Activated CD8-positive, alpha-beta T cell treated with anti-CD3 and anti-CD28 coated beads, Interleukin-2, amount 10 ng/mL, durations not matched to agents 7 days and 5 days (primary cell): ENCODE results near the gene CYP2E1. TPM values are rescaled to one million over a fixed set of nuclear protein-coding genes. Genes with fewer than 3 reads are reported as not detected.
"Not testable (repeated sequence)": the region's sequence is repeated elsewhere in the genome, so short reads cannot be mapped to it uniquely, and the experiment has no call there.

Source experiments
- ATAC-seq: fragments of 150-1000 bp; cut with Tn5 transposase; one replicate; pipeline ENCODE4 v1.10.0; 2021; ENCODE audit warnings: moderate library complexity
- CTCF ChIA-PET: fragments of 350-600 bp; sonication (Branson Sonifier 250); formaldehyde crosslinking; loops from one replicate; lab custom pipeline; 2021; ENCODE audit warnings: antibody characterized with exemption; lab: Charles Lee
- POLR2A ChIA-PET: fragments of 350-600 bp; sonication (Branson Sonifier 250); formaldehyde crosslinking; loops from one replicate; lab custom pipeline; 2021; ENCODE audit warnings: antibody characterized with exemption; lab: Charles Lee
- DNase-seq: peaks from one replicate; pipeline ENCODE4 v3.0.0-alpha.2; 2020
- H3K27ac Mint-ChIP-seq: one replicate; pipeline ENCODE4 v1.8.0; 2021; ENCODE audit warnings: mild to moderate bottlenecking, mixed read lengths
- H3K27me3 Mint-ChIP-seq: one replicate; pipeline ENCODE4 v1.8.0; 2021; ENCODE audit warnings: low read depth, mixed read lengths
- H3K36me3 Mint-ChIP-seq: one replicate; pipeline ENCODE4 v1.8.0; 2021; ENCODE audit warnings: low read depth, mixed read lengths
- H3K4me1 Mint-ChIP-seq: one replicate; pipeline ENCODE4 v1.8.0; 2021; ENCODE audit warnings: low read depth, mixed read lengths
- H3K4me3 Mint-ChIP-seq: one replicate; pipeline ENCODE4 v1.8.0; 2021; ENCODE audit warnings: mild to moderate bottlenecking, mixed read lengths
- H3K9me3 Mint-ChIP-seq: one replicate; pipeline ENCODE4 v1.8.0; 2022; ENCODE audit warnings: mixed read lengths; ENCODE audit not compliant: insufficient read depth
- total RNA-seq, 2 experiments: library from RNA; stranded (reverse); gene quantifications; one replicate each; pipeline ENCODE4 v1.2.3, GENCODE V29; 2021

CYP2E1 gene
- total RNA-seq, 2 experiments from 2014 or later = 0.13 TPM; not detected in 1

DNA sequence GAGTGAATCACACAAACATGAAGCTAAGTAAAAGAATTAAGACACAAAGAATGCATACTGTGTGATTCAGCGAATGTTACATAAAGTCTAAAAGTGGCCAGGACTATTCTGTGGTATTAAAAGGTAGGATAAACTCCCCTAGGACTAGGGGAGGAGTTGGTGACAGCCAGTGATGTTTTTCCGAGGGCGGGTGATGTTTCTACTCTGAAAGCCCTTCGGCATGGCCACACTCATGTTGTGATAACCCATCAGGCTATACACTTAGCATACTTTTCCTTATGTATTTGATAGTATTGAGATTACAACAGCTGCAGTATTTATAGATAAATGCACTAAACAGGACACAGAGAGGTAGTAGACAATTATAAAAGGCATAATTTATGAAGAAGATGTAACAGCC is 15.8 kb upstream of the CYP2E1 start:
- POLR2A ChIA-PET = no interaction called here
- peaks cover 40% of the 10 kb centered on the region for H3K27me3 Mint-ChIP-seq

DNA sequence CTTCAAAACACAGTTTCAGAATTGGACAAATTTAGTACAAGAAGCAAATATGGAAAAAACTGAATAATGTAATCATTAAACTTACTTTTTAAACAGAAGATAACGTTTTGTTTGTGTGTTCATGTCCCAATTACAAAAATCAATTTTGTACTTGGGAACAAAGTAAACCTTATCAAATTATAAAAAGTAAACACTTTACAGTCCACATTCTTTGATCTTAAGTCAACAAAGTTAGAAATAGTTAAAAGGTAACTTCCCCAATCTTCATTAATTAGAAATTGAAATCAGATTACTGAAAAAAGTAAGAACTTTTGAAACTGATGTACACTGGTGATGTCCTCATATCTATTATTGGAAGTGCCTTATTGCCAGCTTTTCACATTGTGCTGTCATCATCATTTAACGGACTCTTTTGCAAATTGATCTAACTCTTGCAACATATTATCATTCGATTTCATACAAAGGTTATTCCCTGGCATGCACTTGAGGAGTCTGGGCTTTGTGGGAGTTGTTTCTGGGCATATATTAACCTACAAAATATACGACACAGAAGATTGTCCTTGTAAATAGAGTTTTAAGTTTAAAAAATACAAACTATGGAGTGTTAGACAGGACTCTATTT is 15.1 kb upstream of the CYP2E1 start:
- CTCF ChIA-PET = no interaction called here
- POLR2A ChIA-PET = no interaction called here
- ATAC-seq (no peak), DNase-seq (no peak)
- Mint-ChIP-seq H3K4me1 (no peaks in the 10 kb centered on the region), H3K36me3 (no peaks in the 10 kb centered on the region), H3K4me3 (no peak overlapping the region), H3K27ac (no peak overlapping the region), H3K27me3 (peaks cover 42% of the 10 kb centered on the region), H3K9me3 (peaks cover 10% of the 10 kb centered on the region)

More for the DNA sequence above, 15.8 kb upstream of the CYP2E1 start:
- Mint-ChIP-seq H3K27ac (no peak overlapping the region), H3K36me3 (no peaks in the 10 kb centered on the region), H3K4me3 (no peak overlapping the region), H3K9me3 (peaks cover 10% of the 10 kb centered on the region), H3K4me1 (no peaks in the 10 kb centered on the region)
- CTCF ChIA-PET = no interaction called here
- no peak for ATAC-seq
- DNase-seq = no peak

DNA sequence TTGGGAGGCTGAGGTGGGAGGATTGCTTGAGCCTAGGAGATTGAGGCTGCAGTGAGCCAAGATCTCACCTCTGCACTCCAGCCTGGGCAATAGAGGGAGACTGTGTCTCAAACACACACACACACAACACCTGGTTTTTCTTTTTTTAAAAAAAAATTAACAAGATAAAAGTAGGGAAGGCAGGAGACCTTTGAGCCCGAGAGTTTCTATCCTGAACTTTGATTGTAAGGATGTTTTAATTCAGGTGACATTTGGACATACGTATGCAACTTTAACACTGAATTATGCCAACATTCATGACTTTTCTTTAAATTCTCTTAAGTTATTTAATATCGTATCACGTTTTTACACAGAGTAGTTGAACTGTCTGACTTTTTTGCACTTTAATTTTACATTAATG is 11.7 kb upstream of the CYP2E1 start:
- H3K27me3 Mint-ChIP-seq = peaks cover 40% of the 10 kb centered on the region
- ATAC-seq (no peak), DNase-seq (no peak)
- H3K4me1 Mint-ChIP-seq = peaks cover 9% of the 10 kb centered on the region
- CTCF ChIA-PET = interaction anchor here (1.0 to 2.1 kb wide), 4 partner anchors 73 to 186 kb away, joined by 3 to 7 read pairs (median 4); no protein-coding TSS in a partner anchor
- H3K4me3 Mint-ChIP-seq = no peak overlapping the region
- no peaks in the 10 kb centered on the region for H3K9me3 Mint-ChIP-seq
- POLR2A ChIA-PET = no interaction called here
- no peak overlapping the region for H3K27ac Mint-ChIP-seq
- H3K36me3 Mint-ChIP-seq = no peaks in the 10 kb centered on the region

DNA sequence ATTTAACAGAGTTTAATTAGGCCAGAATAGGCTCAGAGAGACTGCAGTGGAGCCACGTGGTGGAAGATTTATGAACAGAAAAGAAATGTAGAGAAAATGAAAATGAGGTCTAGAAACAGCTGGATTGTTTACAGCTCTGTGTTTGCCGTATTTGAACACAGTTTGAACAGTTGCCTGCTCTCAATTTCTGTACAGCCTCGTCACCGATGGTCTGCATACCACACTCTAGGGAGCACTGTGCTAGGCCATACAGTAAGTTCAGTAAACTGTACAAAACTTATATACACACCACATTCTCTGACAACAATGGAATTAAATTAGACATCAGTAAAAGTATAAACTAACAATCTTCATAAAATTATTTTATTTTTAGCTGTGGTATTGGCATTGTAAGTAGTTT is 11.1 kb upstream of the CYP2E1 start:
- ChIA-PET CTCF (interaction anchor here (1.0 to 2.1 kb wide), 4 partner anchors 73 to 186 kb away, joined by 3 to 7 read pairs (median 4); no protein-coding TSS in a partner anchor), POLR2A (no interaction called here)
- no peaks in the 10 kb centered on the region for H3K9me3 Mint-ChIP-seq
- no peak overlapping the region for H3K4me3 Mint-ChIP-seq
- DNase-seq (no peak), ATAC-seq (no peak)
- H3K27ac Mint-ChIP-seq = no peak overlapping the region
- no peaks in the 10 kb centered on the region for H3K36me3 Mint-ChIP-seq
- H3K27me3 Mint-ChIP-seq = peaks cover 40% of the 10 kb centered on the region
- H3K4me1 Mint-ChIP-seq = peaks cover 11% of the 10 kb centered on the region

DNA sequence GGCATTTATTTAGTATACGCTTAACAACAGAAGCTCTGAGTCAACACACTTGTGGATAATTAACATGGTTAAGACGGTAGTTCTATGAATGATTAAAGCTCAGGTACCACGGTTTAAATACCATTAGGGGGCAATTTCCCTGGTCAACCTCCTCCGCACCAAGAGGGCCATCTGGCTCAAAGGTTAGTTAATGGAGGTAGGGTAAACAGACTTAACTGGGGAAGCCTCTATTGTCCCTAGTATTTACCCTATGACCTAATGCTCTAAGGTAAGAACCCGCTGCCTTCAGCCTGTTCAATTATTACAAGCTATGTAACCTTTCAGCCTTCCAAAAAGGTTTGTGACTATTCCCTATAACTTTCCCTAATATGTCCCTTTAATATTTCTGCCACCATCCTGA is 8.6 kb upstream of the CYP2E1 start:
- POLR2A ChIA-PET, H3K27ac Mint-ChIP-seq, H3K36me3 Mint-ChIP-seq, H3K4me3 Mint-ChIP-seq, DNase-seq, ATAC-seq: not testable (repeated sequence)
- Mint-ChIP-seq H3K9me3 (peaks cover 12% of the 10 kb centered on the region), H3K27me3 (peaks cover 35% of the 10 kb centered on the region), H3K4me1 (peaks cover 11% of the 10 kb centered on the region)
- CTCF ChIA-PET = interaction anchor here (1.7 to 4.3 kb wide), 2 partner anchors 80 to 189 kb away, joined by 4 to 29 read pairs; no protein-coding TSS in a partner anchor

DNA sequence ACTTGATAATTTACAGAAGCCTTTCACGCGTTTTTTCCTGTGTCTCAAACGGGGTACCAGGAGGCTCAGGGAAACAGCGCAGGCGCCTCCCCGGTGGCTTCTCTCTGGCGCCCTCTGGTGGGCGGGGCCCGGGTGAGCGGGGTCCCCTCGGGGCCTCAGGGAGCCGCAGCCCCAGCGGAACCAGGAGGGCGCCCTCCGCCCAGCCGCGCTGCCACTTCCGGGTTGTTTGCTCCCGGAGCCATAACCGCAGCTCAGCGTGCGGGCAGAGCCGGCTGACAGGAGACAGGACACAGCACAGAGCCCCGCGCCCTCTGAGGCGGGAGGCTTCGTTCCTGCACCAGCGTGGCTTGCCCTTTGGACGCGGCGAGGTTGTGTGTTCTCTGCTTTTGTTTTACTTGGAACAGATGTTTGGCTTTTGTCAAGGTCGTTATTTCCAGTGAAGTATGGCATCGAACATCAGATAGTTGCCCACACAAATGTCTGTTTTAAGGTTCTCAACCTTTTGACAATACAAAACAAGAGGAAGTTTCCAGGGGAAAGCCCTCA is 6.9 kb upstream of the CYP2E1 start:
- H3K4me3 Mint-ChIP-seq = peak overlapping the region; percentile 47
- peak; percentile 100 for ATAC-seq
- H3K27ac Mint-ChIP-seq = no peak overlapping the region

DNA sequence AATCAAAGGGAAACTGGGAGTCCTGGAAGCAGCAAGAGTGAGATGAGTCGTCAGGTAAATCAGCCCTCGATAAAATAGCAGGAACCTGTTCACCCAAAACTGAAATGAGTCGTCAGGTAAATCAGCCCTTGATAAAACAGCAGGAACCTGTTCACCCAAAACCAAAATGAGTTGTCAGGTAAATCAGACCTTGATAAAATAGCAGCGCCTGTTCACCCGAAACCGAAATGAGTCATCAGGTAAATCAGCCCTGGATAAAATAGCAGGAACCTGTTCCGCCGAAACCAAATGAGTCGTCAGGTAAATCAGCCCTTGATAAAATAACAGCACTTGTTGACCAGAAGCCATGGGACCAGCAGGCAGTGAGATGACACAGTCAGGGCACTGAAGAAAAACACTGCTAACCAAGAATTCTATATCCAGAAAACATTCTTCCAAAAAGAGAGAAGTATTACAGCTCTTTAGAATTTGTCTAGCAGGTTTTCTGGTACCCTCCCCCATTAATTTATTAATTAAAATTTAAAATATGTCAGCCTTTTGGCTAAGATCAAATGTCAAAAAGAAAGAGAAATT is 3.4 kb upstream of the CYP2E1 start:
- Mint-ChIP-seq H3K4me1 (peaks cover 14% of the 10 kb centered on the region), H3K36me3 (no peaks in the 10 kb centered on the region), H3K4me3 (no peak overlapping the region), H3K27me3 (peaks cover 37% of the 10 kb centered on the region), H3K27ac (no peak overlapping the region), H3K9me3 (peaks cover 15% of the 10 kb centered on the region)
- POLR2A ChIA-PET = no interaction called here
- ATAC-seq (no peak), DNase-seq (no peak)
- CTCF ChIA-PET = no interaction called here

More for the DNA sequence above, 6.9 kb upstream of the CYP2E1 start:
- peaks cover 15% of the 10 kb centered on the region for H3K9me3 Mint-ChIP-seq
- peaks cover 11% of the 10 kb centered on the region for H3K4me1 Mint-ChIP-seq
- ChIA-PET POLR2A (no interaction called here), CTCF (interaction anchor here (0.5 to 4.3 kb wide), 7 partner anchors 10 to 261 kb away, joined by 3 to 29 read pairs (median 3); no protein-coding TSS in a partner anchor)
- no peaks in the 10 kb centered on the region for H3K36me3 Mint-ChIP-seq
- peak; percentile 92 for DNase-seq
- H3K27me3 Mint-ChIP-seq = peaks cover 29% of the 10 kb centered on the region

DNA sequence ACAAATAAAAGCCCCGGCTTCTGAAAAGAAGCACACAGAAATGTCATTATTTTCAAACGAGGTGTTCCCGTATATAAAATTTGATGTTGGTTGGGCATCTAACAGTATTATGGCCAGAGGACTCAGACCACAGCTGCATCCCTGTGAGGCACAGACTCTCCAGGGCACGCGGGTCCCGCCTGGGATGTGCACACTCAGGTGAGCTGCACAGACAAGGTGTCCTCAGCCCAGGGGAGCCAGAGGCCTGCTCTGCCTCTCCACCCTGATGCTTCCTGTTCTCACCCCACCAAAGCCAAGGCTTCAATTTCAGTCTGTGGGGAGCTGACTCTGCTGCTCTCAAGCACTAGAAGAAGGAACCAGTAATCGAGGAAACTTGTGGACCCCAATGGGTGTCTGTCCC is 1.7 kb upstream of the CYP2E1 start:
- CTCF ChIA-PET = no interaction called here
- POLR2A ChIA-PET = no interaction called here
- Mint-ChIP-seq H3K4me1 (peaks cover 22% of the 10 kb centered on the region), H3K27me3 (peaks cover 51% of the 10 kb centered on the region), H3K27ac (no peak overlapping the region), H3K36me3 (no peaks in the 10 kb centered on the region), H3K9me3 (peaks cover 15% of the 10 kb centered on the region), H3K4me3 (no peak overlapping the region)
- ATAC-seq (no peak), DNase-seq (no peak)

DNA sequence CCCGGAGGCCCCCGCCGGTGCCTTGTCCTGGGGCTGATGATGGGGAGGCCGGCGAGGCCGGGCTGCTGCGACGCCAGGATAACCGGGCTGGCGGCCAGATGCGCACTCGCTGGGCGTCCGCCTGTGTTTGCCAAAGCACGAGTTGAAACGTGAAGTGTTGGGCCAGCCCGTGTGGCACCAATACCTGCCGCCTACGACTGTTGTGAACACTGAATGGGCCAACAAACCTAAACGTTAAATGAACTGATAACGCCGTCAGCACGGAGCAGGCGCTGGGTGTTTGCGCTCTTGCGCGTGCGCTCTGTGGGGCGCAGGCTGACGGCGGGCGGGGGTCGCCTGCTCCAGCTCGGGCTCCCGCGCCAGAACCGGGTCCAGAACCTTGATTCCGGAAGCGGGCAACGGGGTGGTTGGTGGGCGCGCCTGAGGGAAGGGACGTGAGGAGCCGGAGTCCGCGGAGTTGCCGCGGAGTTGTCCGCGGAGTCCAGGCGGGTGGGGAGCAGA is 658 bp downstream of the CYP2E1 start:
- ChIA-PET POLR2A (no interaction called here), CTCF (no interaction called here)
- peaks cover 21% of the 10 kb centered on the region for H3K4me1 Mint-ChIP-seq
- ATAC-seq = no peak
- peaks cover 10% of the 10 kb centered on the region for H3K9me3 Mint-ChIP-seq
- no peak overlapping the region for H3K4me3 Mint-ChIP-seq
- peaks cover 51% of the 10 kb centered on the region for H3K27me3 Mint-ChIP-seq
- H3K27ac Mint-ChIP-seq = no peak overlapping the region
- no peaks in the 10 kb centered on the region for H3K36me3 Mint-ChIP-seq
- no peak for DNase-seq

DNA sequence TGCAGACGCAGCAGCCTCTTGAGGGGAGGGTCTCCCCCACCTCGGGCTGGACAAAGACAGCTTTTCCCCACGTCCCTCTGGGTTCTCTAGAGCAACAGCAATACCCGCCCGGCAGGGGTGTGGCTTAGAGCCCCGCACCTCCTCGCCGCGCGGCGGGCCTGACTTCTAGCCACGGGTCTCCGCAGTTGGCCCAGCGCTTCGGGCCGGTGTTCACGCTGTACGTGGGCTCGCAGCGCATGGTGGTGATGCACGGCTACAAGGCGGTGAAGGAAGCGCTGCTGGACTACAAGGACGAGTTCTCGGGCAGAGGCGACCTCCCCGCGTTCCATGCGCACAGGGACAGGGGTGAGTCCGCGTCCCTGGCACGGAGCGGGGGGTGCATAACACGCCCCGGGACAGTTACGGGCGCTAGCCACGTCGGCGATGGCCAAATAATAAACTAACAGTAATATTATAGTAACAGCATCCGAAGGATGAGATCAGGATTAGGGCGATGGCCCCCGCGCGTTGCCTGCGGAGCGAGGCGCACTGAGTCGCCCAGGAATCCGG is 1.2 kb downstream of the CYP2E1 start:
- ChIA-PET CTCF (no interaction called here), POLR2A (no interaction called here)
- no peak overlapping the region for H3K27ac Mint-ChIP-seq
- no peak overlapping the region for H3K4me3 Mint-ChIP-seq
- DNase-seq (no peak), ATAC-seq (no peak)
- H3K4me1 Mint-ChIP-seq = peaks cover 21% of the 10 kb centered on the region
- H3K27me3 Mint-ChIP-seq = peaks cover 50% of the 10 kb centered on the region
- no peaks in the 10 kb centered on the region for H3K36me3 Mint-ChIP-seq
- peaks cover 4% of the 10 kb centered on the region for H3K9me3 Mint-ChIP-seq

DNA sequence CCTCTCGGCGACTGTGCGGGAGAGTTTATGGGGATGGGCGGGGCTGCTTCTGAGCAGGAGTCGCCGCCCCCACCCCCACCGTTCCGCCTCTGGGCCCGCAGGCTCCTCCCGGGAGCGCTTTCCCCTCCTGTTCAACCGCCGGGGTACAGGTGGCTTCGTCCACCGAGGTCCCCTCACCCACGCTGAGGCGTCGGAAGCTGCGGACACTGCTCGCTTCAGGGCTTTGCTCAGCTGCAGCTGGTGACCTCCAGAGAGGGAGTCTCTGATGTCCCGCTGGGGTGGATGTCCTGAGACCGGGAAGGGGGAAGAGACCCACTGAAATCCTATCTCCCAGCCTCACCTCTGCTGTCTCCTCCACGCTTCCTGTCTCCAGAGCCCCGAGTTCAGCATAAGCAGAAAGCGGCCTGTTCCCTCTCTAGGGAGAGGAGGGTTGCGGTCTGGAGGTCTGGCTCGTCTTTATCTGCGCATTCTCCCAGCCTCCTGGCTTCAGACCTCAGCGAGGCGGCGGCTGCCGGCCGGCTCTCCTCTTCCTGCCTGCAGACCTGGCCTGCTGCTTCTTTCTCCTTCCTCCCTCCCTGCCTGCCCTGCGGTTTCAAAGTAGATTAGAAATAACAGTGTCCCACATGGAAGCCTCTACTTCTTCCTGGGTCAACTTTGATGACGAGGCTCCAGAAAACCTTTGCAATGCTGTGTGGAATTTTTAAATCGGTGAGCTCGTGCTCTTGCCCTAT is 1.8 kb downstream of the CYP2E1 start:
- Mint-ChIP-seq H3K4me1 (peaks cover 21% of the 10 kb centered on the region), H3K4me3 (peak overlapping the region; percentile 33), H3K36me3 (no peaks in the 10 kb centered on the region), H3K9me3 (no peaks in the 10 kb centered on the region), H3K27ac (no peak overlapping the region), H3K27me3 (peaks cover 45% of the 10 kb centered on the region)
- ChIA-PET POLR2A (no interaction called here), CTCF (no interaction called here)
- DNase-seq = no peak
- peak; percentile 54 for ATAC-seq
